Calu3 (cell line): ENCODE measurements around the gene ACE. TPM values are rescaled to one million over a fixed set of nuclear protein-coding genes. Genes with fewer than 3 reads are reported as not detected.

Experiments used
- BruUV-seq: library from RNA; stranded (reverse); fragments of 400-500 nt; replicated peaks from 2 replicates; lab custom pipeline; 2021; lab: Mats Ljungman, UMichigan
- CTCF ChIA-PET: fragments of 300-600 bp; sonication (Branson Sonifier 250); formaldehyde crosslinking; loops from one replicate; lab custom pipeline; 2022; ENCODE audit warnings: antibody characterized with exemption; lab: Charles Lee
- DNase-seq: peaks from one replicate; pipeline ENCODE4 v3.0.0; 2022
- H3K27ac Mint-ChIP-seq: one replicate; pipeline ENCODE4 v1.8.0; 2022; ENCODE audit warnings: mixed read lengths; ENCODE audit not compliant: unreplicated experiment
- H3K27me3 Mint-ChIP-seq: one replicate; pipeline ENCODE4 v1.8.0; 2022; ENCODE audit warnings: mixed read lengths; ENCODE audit not compliant: unreplicated experiment
- H3K36me3 Mint-ChIP-seq: one replicate; pipeline ENCODE4 v1.8.0; 2022; ENCODE audit warnings: mild to moderate bottlenecking, moderate library complexity, mixed read lengths; ENCODE audit not compliant: insufficient read depth, unreplicated experiment
- H3K4me1 Mint-ChIP-seq: one replicate; pipeline ENCODE4 v1.8.0; 2022; ENCODE audit warnings: mild to moderate bottlenecking, low read depth, mixed read lengths; ENCODE audit not compliant: unreplicated experiment
- H3K4me3 Mint-ChIP-seq: one replicate; pipeline ENCODE4 v1.8.0; 2022; ENCODE audit warnings: mild to moderate bottlenecking, low read depth, moderate library complexity, mixed read lengths; ENCODE audit not compliant: unreplicated experiment
- H3K9me3 Mint-ChIP-seq: one replicate; pipeline ENCODE4 v1.8.0; 2022; ENCODE audit warnings: low read depth, mixed read lengths; ENCODE audit not compliant: unreplicated experiment
- CTCF ChIP-seq: fragments of 200-600 bp; IDR thresholded peaks from one replicate; pipeline ENCODE4 v1.8.0; 2022; ENCODE audit warnings: antibody characterized with exemption; ENCODE audit not compliant: unreplicated experiment
- intact Hi-C: fragments of 100-400 bp; cut with micrococcal nuclease; formaldehyde crosslinking; loops from one replicate; pipeline ENCODE4 v1.10.0; 2022; ENCODE audit not compliant: unreplicated experiment
- total RNA-seq: library from RNA; stranded (reverse); gene quantifications from 2 replicates; pipeline ENCODE4 v1.2.3, GENCODE V29; 2022

Gene ACE
- total RNA-seq, 1 experiment from 2014 or later: 5.9 TPM

GRCh38 chr17:63435681-63436522 is 41.0 kb upstream of the ACE start:
- no peaks in the 10 kb centered on the region for H3K9me3 Mint-ChIP-seq
- peaks cover 11% of the 10 kb centered on the region for H3K4me1 Mint-ChIP-seq
- no peaks in the 10 kb centered on the region for H3K27me3 Mint-ChIP-seq
- peaks cover 8% of the 10 kb centered on the region for H3K36me3 Mint-ChIP-seq
- CTCF ChIA-PET: interaction anchor here (2.5 kb wide), 1 partner anchor 43 kb away, joined by 7 read pairs; no protein-coding TSS in a partner anchor
- BruUV-seq: no TSS peak
- H3K27ac Mint-ChIP-seq: no peak overlapping the region
- intact Hi-C loops: no loop called here
- TF ChIP-seq CTCF: no peak
- no peak for DNase-seq
- no peak overlapping the region for H3K4me3 Mint-ChIP-seq

GRCh38 chr17:63436523-63437110 is 40.2 kb upstream of the ACE start:
- DNase-seq: no peak
- BruUV-seq: no TSS peak
- intact Hi-C loops: no loop called here
- H3K4me3 Mint-ChIP-seq: no peak overlapping the region
- no peak for TF ChIP-seq CTCF
- no peak overlapping the region for H3K27ac Mint-ChIP-seq
- peaks cover 8% of the 10 kb centered on the region for H3K36me3 Mint-ChIP-seq
- no peaks in the 10 kb centered on the region for H3K27me3 Mint-ChIP-seq
- CTCF ChIA-PET: interaction anchor here (2.5 kb wide), 1 partner anchor 42 kb away, joined by 7 read pairs; no protein-coding TSS in a partner anchor
- no peaks in the 10 kb centered on the region for H3K9me3 Mint-ChIP-seq
- H3K4me1 Mint-ChIP-seq: peaks cover 11% of the 10 kb centered on the region

- H3K27me3 Mint-ChIP-seq: no peaks in the 10 kb centered on the region
- BruUV-seq: no TSS peak
- H3K27ac Mint-ChIP-seq: no peak overlapping the region
- no peaks in the 10 kb centered on the region for H3K9me3 Mint-ChIP-seq
- DNase-seq: no peak
- CTCF ChIA-PET: interaction anchor here (2.5 kb wide), 1 partner anchor 41 kb away, joined by 7 read pairs; no protein-coding TSS in a partner anchor
- peaks cover 8% of the 10 kb centered on the region for H3K36me3 Mint-ChIP-seq
- intact Hi-C loops: no loop called here
- H3K4me3 Mint-ChIP-seq: no peak overlapping the region
- no peak for TF ChIP-seq CTCF
- H3K4me1 Mint-ChIP-seq: peaks cover 11% of the 10 kb centered on the region
Observed at GRCh38 chr17:63437287-63438091, 39.4 kb upstream of the ACE start.
